Endometrial microvascular endothelial cells (primary cell): ENCODE measurements around the gene IDE. TPM values are rescaled to one million over a fixed set of nuclear protein-coding genes. Genes with fewer than 3 reads are reported as not detected.
"Not testable (repeated sequence)": the region's sequence is repeated elsewhere in the genome, so short reads cannot be mapped to it uniquely, and the experiment has no call there.

Experiments
- in situ Hi-C: cut with HindIII; loops from 2 replicates; pipeline ENCODE4 v1.10.0; 2017; ENCODE audit warnings: low sequenced_read_pairs, low pct_unique_long_range_greater_than_20kb; ENCODE audit errors: inconsistent ontology term
- total RNA-seq: library from RNA; depleted of rRNA; stranded (reverse); fragments of >200 nt; gene quantifications from one replicate; pipeline ENCODE4 v1.2.3, GENCODE V29; 2015; ENCODE audit errors: inconsistent ontology term

Gene IDE
- total RNA-seq, 1 donor from 2014 or later, result 37.7 TPM

GRCh38 chr10:92436611-92437010 is 137.3 kb downstream of the IDE start:
- in situ Hi-C loops, result no loop called here

- in situ Hi-C loops, result not testable (repeated sequence)
Measured at GRCh38 chr10:92436065-92436464, 137.8 kb downstream of the IDE start.

- in situ Hi-C loops, result no loop called here
Measured at GRCh38 chr10:92434385-92434784, 139.5 kb downstream of the IDE start.

GRCh38 chr10:92432596-92432995 is 141.3 kb downstream of the IDE start:
- in situ Hi-C loops, result no loop called here

- in situ Hi-C loops, result no loop called here
Measured at GRCh38 chr10:92430103-92430502, 143.8 kb downstream of the IDE start.

- in situ Hi-C loops, result no loop called here
Measured at GRCh38 chr10:92421550-92421949, 152.3 kb downstream of the IDE start.

GRCh38 chr10:92420546-92421275 is 153.2 kb downstream of the IDE start:
- in situ Hi-C loops, result no loop called here

GRCh38 chr10:92419740-92420545 is 153.9 kb downstream of the IDE start:
- in situ Hi-C loops, result no loop called here

- in situ Hi-C loops, result no loop called here
Measured at GRCh38 chr10:92418891-92419290, 155.0 kb downstream of the IDE start.

- in situ Hi-C loops, result no loop called here
Measured at GRCh38 chr10:92418221-92418620, 155.7 kb downstream of the IDE start.

- in situ Hi-C loops, result no loop called here
Measured at GRCh38 chr10:92413519-92413918, 160.4 kb downstream of the IDE start.

- in situ Hi-C loops, result no loop called here
Measured at GRCh38 chr10:92413011-92413410, 160.9 kb downstream of the IDE start.

GRCh38 chr10:92411406-92411805 is 162.5 kb downstream of the IDE start:
- in situ Hi-C loops, result no loop called here

GRCh38 chr10:92410501-92410900 is 163.4 kb downstream of the IDE start:
- in situ Hi-C loops, result no loop called here

- in situ Hi-C loops, result no loop called here
Measured at GRCh38 chr10:92408017-92408361, 165.9 kb downstream of the IDE start.

- in situ Hi-C loops, result no loop called here
Measured at GRCh38 chr10:92407305-92408016, 166.4 kb downstream of the IDE start.

GRCh38 chr10:92405419-92405924 is 168.4 kb downstream of the IDE start:
- in situ Hi-C loops, result no loop called here

GRCh38 chr10:92404612-92405418 is 169.1 kb downstream of the IDE start:
- in situ Hi-C loops, result no loop called here

GRCh38 chr10:92402234-92402633 is 171.7 kb downstream of the IDE start:
- in situ Hi-C loops, result not testable (repeated sequence)
